ENCODE results near the gene UBL5. TPM values are rescaled to one million over a fixed set of nuclear protein-coding genes. Genes with fewer than 3 reads are reported as not detected.
A peak's percentile ranks its signal among the peaks of the same experiment; 100 is the strongest.

Gene UBL5
- total RNA-seq, 2 experiments from 2014 or later, result 310 to 340 TPM

- Mint-ChIP-seq H3K27me3 (no peaks in the 10 kb centered on the region), H3K36me3 (no peaks in the 10 kb centered on the region), H3K4me3 (peak overlapping the region; percentile 98), H3K27ac (peak overlapping the region; percentile 100), H3K4me1 (peaks cover 17% of the 10 kb centered on the region), H3K9me3 (no peaks in the 10 kb centered on the region)
- peak; percentile 87 for DNase-seq
- POLR2A ChIA-PET, result interaction anchor here (0.6 to 1.7 kb wide), 2 partner anchors 24 to 105 kb away, joined by 4 to 6 read pairs; partner anchors contain the start of gene ZNF846
- peak; percentile 40 for ATAC-seq (ENCODE audit: low read depth)
Observed at GRCh38 chr19:9792206-9793070, 35.3 kb upstream of the UBL5 start.

DNA sequence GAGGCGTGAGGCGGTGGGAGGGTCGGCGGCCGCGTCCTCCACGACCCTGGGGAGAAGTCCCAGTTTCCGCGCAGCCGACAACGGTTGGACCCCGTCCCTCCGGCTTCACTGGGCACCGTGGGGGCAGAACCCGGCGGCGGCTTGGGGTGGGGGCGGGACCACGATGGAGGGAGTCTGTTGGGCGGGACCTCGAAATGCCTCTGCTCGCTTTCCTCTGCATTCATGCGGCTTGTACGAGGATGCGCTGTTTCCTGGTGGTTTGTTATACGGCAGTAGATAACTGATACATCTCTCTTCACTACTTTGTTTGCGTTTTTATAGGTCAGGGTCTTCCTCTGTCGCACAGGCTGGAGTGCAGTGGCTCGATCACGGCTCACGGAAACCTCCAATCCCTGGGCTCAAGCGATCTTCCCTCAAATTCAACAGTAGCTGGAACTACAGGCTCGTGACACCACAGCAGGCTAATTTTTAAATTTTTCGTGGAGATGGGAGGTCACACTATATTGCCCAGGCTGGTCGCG is 34.6 kb upstream of the UBL5 start:
- H3K27ac Mint-ChIP-seq, result peak overlapping the region; percentile 100
- H3K4me3 Mint-ChIP-seq, result peak overlapping the region; percentile 98
- DNase-seq (no peak), ATAC-seq (ENCODE audit: low read depth) (peak; percentile 21)
- peaks cover 15% of the 10 kb centered on the region for H3K4me1 Mint-ChIP-seq
- no peaks in the 10 kb centered on the region for H3K9me3 Mint-ChIP-seq
- POLR2A ChIA-PET, result interaction anchor here (0.6 to 1.7 kb wide), 5 partner anchors 24 to 210 kb away, joined by 4 to 6 read pairs (median 6); partner anchors contain the start of genes UBL5 and ZNF846
- H3K27me3 Mint-ChIP-seq, result no peaks in the 10 kb centered on the region
- no peaks in the 10 kb centered on the region for H3K36me3 Mint-ChIP-seq

GRCh38 chr19:9796113-9796773 is 31.5 kb upstream of the UBL5 start:
- POLR2A ChIA-PET, result no interaction called here
- no peaks in the 10 kb centered on the region for H3K27me3 Mint-ChIP-seq
- H3K4me3 Mint-ChIP-seq, result no peak overlapping the region
- H3K27ac Mint-ChIP-seq, result peak overlapping the region; percentile 90
- no peaks in the 10 kb centered on the region for H3K36me3 Mint-ChIP-seq
- peak; percentile 31 for ATAC-seq (ENCODE audit: low read depth)
- H3K9me3 Mint-ChIP-seq, result no peaks in the 10 kb centered on the region
- H3K4me1 Mint-ChIP-seq, result peaks cover 17% of the 10 kb centered on the region
- peak; percentile 73 for DNase-seq

DNA sequence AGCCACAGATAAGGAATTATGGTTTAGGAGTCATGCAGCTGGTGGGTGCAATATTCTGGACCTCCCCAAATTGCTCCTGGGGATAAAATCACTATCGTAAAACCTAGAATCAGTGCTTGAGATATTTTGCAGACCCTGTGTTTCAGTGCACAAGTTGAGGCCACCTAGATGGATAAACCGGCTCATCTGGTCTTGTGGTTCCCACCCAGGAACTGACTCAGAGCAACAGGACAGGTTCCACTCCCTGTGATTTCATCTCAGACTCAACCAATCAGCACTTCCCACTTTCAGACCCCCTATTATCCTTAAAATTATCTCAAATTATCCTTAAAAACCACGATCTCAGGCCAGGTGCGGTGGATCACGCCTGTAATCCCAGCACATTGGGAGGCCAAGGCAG is 29.8 kb upstream of the UBL5 start:
- Mint-ChIP-seq H3K4me3 (no peak overlapping the region), H3K27ac (no peak overlapping the region)
- POLR2A ChIA-PET, result interaction anchor here (0.9 kb wide), 1 partner anchor 11 kb away, joined by 3 read pairs; no protein-coding TSS in a partner anchor

GRCh38 chr19:9799162-9799561 is 28.6 kb upstream of the UBL5 start:
- H3K4me3 Mint-ChIP-seq, result no peak overlapping the region

More for the DNA sequence above, 29.8 kb upstream of the UBL5 start:
- H3K9me3 Mint-ChIP-seq, result no peaks in the 10 kb centered on the region
- peaks cover 15% of the 10 kb centered on the region for H3K4me1 Mint-ChIP-seq
- no peaks in the 10 kb centered on the region for H3K27me3 Mint-ChIP-seq
- ATAC-seq (ENCODE audit: low read depth) (no peak), DNase-seq (no peak)
- no peaks in the 10 kb centered on the region for H3K36me3 Mint-ChIP-seq

DNA sequence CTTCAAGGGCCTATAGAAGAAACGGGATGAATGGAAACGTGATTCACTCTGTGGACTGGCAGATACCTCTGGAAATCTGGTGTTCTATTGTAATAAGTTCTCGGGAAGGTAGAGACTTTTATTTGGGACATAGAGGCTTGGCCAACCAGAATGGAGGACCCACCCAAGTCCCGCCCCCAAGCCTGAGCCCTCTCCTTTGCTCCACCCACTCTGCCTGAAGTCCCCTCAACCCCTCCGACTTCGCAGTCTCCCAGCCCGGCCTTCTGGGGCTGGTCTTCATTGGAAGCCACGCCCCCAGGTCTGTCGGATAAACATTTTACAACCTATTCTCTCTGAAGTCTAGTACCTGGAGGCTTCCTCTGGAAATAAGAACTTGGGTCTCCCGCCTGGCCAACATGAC is 25.7 kb upstream of the UBL5 start:
- H3K36me3 Mint-ChIP-seq, result peaks cover 7% of the 10 kb centered on the region
- H3K4me1 Mint-ChIP-seq, result peaks cover 4% of the 10 kb centered on the region
- no peaks in the 10 kb centered on the region for H3K27me3 Mint-ChIP-seq
- DNase-seq (no peak), ATAC-seq (ENCODE audit: low read depth) (no peak)
- no peak overlapping the region for H3K27ac Mint-ChIP-seq
- no peaks in the 10 kb centered on the region for H3K9me3 Mint-ChIP-seq
- POLR2A ChIA-PET, result no interaction called here
- no peak overlapping the region for H3K4me3 Mint-ChIP-seq

More at GRCh38 chr19:9799162-9799561, 28.6 kb upstream of the UBL5 start:
- Mint-ChIP-seq H3K9me3 (no peaks in the 10 kb centered on the region), H3K4me1 (peaks cover 12% of the 10 kb centered on the region), H3K27ac (no peak overlapping the region), H3K36me3 (peaks cover 5% of the 10 kb centered on the region), H3K27me3 (no peaks in the 10 kb centered on the region)
- ATAC-seq (ENCODE audit: low read depth) (peak; percentile 32), DNase-seq (no peak)
- POLR2A ChIA-PET, result interaction anchor here (0.6 to 0.7 kb wide), 4 partner anchors 21 to 51 kb away, joined by 3 to 8 read pairs (median 4); no protein-coding TSS in a partner anchor

GRCh38 chr19:9806803-9807202 is 20.9 kb upstream of the UBL5 start:
- DNase-seq, result no peak
- H3K27me3 Mint-ChIP-seq, result no peaks in the 10 kb centered on the region
- no peak overlapping the region for H3K4me3 Mint-ChIP-seq
- H3K36me3 Mint-ChIP-seq, result peaks cover 24% of the 10 kb centered on the region
- H3K4me1 Mint-ChIP-seq, result peaks cover 12% of the 10 kb centered on the region
- no peak for ATAC-seq (ENCODE audit: low read depth)
- POLR2A ChIA-PET, result interaction anchor here (1.7 kb wide), 1 partner anchor 12 kb away, joined by 4 read pairs; the partner anchor contains the start of gene FBXL12
- no peak overlapping the region for H3K27ac Mint-ChIP-seq
- H3K9me3 Mint-ChIP-seq, result no peaks in the 10 kb centered on the region

DNA sequence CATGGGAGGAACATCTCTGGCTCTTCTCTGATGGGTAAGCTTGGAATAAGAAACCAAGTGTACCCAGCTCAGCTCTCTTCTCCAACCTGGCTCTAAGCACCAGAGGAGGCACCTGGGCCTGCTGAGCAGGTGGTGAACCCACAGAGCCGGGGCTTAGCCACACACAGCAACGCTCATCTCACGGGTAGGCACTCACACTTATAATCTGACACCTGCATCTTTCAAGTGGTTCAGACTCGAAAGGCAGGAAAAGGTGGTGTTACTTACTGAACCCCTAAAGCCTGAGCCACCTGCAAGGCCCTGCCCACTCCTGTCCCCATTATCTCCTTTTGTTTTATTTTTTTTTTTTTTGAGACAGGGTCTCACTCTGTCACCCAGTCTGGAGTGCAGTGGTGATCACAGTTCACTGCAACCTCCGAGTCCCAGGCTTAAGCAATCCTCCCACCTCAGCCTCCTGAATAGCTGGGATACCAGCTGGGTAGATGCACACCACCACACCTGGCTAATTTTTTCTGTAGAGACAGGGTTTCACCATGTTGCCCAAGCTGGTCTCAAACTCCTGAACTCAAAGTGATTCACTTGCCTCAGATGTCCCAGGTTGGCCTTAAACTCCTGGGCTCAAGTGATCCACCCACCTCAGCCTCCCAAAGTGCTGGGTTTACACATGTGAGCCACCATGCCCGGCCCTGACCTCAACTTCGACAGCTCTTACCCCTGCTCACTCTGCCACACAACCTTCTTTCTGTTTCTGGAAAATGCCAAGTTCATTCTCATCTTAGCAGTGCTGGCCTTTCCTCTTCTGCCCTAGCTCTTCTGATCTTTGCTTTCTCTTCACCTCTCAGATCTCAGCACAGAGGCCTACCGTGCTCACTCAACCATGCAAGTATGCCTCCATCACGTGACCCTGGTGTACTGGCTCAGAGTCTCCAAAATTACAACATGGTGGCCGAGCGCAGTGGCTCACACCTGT is 18.6 kb upstream of the UBL5 start:
- Mint-ChIP-seq H3K9me3 (no peaks in the 10 kb centered on the region), H3K4me1 (peaks cover 12% of the 10 kb centered on the region), H3K4me3 (no peak overlapping the region), H3K36me3 (peaks cover 31% of the 10 kb centered on the region), H3K27ac (peak overlapping the region; percentile 55), H3K27me3 (no peaks in the 10 kb centered on the region)
- DNase-seq, result no peak
- POLR2A ChIA-PET, result interaction anchor here (1.0 to 2.7 kb wide), 2 partner anchors 9 to 11 kb away, joined by 3 to 14 read pairs; partner anchors contain the start of gene FBXL12
- ATAC-seq (ENCODE audit: low read depth), result peak; percentile 73

GRCh38 chr19:9811139-9811538 is 16.6 kb upstream of the UBL5 start:
- DNase-seq (no peak), ATAC-seq (ENCODE audit: low read depth) (no peak)
- Mint-ChIP-seq H3K4me3 (no peak overlapping the region), H3K27me3 (no peaks in the 10 kb centered on the region), H3K27ac (no peak overlapping the region), H3K4me1 (peaks cover 12% of the 10 kb centered on the region), H3K9me3 (peaks cover 6% of the 10 kb centered on the region), H3K36me3 (peaks cover 48% of the 10 kb centered on the region)
- POLR2A ChIA-PET, result interaction anchor here (0.5 to 2.7 kb wide), 3 partner anchors 7 to 637 kb away, joined by 3 to 14 read pairs (median 5); partner anchors contain the start of genes FBXL12 and ZNF846

DNA sequence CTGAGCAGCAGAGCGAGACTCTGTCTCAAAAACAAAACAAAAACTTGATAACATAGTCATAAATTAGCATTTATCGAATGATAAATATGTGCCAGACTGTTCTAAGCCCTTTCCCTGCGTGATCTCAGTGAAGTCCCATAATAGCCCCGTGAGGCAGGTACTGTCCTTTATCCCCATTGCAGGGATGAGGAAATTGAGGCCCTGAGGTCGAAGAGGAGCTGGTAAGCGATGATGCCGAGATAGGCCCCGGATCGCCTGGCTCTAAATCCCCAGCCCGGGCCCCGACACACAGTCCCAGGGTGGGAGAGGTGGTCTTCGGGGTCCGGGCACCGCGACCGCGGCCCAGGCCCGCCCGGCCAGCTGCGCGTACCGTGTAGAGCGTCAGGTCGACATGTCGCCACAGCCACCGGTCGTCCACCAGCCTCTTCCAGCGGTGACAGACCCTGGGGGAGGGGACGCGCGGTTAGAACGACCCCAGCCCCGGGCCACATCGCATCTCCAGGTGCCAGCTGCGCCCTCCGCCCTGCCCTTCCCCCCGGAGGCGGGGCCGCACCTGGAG is 9.5 kb upstream of the UBL5 start:
- H3K27ac Mint-ChIP-seq, result peak overlapping the region; percentile 96
- H3K27me3 Mint-ChIP-seq, result no peaks in the 10 kb centered on the region
- DNase-seq (no peak), ATAC-seq (ENCODE audit: low read depth) (no peak)
- POLR2A ChIA-PET, result interaction anchor here (1.0 to 2.0 kb wide), 8 partner anchors 9 to 413 kb away, joined by 3 to 21 read pairs (median 4); partner anchors contain the start of genes UBL5, ZNF561 and ZNF846
- peak overlapping the region; percentile 90 for H3K4me3 Mint-ChIP-seq
- H3K36me3 Mint-ChIP-seq, result peaks cover 33% of the 10 kb centered on the region
- peaks cover 12% of the 10 kb centered on the region for H3K9me3 Mint-ChIP-seq
- H3K4me1 Mint-ChIP-seq, result peaks cover 23% of the 10 kb centered on the region

- peak within 1 kb of the TSS; percentile 90 for H3K4me3 Mint-ChIP-seq
- DNase-seq, result peak; percentile 100
- POLR2A ChIA-PET, result interaction anchor here (0.6 to 2.0 kb wide), 9 partner anchors 9 to 413 kb away, joined by 3 to 21 read pairs (median 4); partner anchors contain the start of genes UBL5, ZNF561 and ZNF846
- peaks cover 12% of the 10 kb centered on the region for H3K9me3 Mint-ChIP-seq
- H3K4me1 Mint-ChIP-seq, result peaks cover 23% of the 10 kb centered on the region
- H3K27ac Mint-ChIP-seq, result peak within 1 kb of the TSS; percentile 96
- peak; percentile 87 for ATAC-seq (ENCODE audit: low read depth)
- H3K27me3 Mint-ChIP-seq, result no peaks in the 10 kb centered on the region
- peaks cover 27% of the 10 kb centered on the region for H3K36me3 Mint-ChIP-seq
Observed at GRCh38 chr19:9818734-9819595, 8.8 kb upstream of the UBL5 start, which contains the start of gene FBXL12. TSS of gene FBXL12 (minus strand) at chr19:9819079. CDS start at chr19:9818813, 266 bp downstream.

Measured in activated naive CD8-positive, alpha-beta T cell treated with anti-CD3 and anti-CD28 coated beads, Interleukin-2, amount 10 ng/mL, durations not matched to agents 7 days and 5 days (primary cell).